GM21723 (cell line): ENCODE data around the gene KCNIP4.

Experiments used
- ATAC-seq: cut with Tn5 transposase; IDR thresholded peaks from one replicate; pipeline ENCODE4 v1.9.1; 2021; ENCODE audit warnings: mild to moderate bottlenecking, moderate library complexity; ENCODE audit not compliant: unreplicated experiment

The KCNIP4 gene

GRCh38 chr4:21102667-21103066 is 845.9 kb downstream of the KCNIP4 start:
- ATAC-seq = no peak

DNA sequence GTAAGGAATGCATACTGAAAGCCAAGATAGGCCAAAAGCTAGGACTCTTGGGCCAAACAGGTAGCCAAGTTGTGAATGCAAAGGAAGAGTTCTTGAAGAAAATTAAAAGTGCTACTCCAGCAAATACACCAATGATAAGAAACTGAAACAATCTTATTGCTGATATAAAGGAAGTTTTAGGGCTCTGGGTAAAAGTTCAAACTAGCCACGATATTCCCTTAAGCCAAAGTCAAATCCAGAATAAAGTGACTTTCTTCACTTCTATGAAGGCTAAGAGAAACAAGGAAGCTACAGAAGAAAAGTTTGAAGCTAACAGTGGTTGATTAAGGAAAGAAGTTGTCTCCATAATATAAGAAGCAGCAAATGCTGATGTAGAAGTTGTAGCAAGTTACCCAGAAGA is 850.7 kb downstream of the KCNIP4 start:
- ATAC-seq = no peak

- no peak for ATAC-seq
Measured at GRCh38 chr4:21097026-21097425, 851.5 kb downstream of the KCNIP4 start.

- no peak for ATAC-seq
Measured at GRCh38 chr4:21092531-21092930, 856.0 kb downstream of the KCNIP4 start.

- no peak for ATAC-seq
Measured at GRCh38 chr4:21090094-21090666, 858.4 kb downstream of the KCNIP4 start.

DNA sequence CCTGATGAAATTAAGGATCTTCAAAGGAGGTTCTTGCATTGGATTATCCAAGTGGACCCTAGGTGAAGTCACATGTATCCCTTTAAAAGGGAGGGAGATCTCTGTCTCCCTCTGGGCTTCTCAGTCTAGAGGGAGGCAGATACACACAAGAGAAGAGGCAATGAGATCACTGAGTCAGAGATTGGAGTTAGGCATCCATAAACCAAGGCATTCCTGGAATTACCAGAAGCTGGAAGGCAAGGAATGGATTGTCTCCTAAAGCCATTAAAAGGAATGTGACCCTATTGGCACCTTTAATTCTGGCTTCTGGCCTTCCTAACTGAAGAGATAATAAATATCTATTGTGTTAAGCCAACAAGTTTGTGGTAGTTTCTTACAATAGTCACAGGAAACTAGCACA is 865.2 kb downstream of the KCNIP4 start:
- ATAC-seq = no peak

GRCh38 chr4:21077967-21078366 is 870.6 kb downstream of the KCNIP4 start:
- ATAC-seq = no peak

- ATAC-seq = no peak
Measured at GRCh38 chr4:21067351-21067750, 881.2 kb downstream of the KCNIP4 start.

DNA sequence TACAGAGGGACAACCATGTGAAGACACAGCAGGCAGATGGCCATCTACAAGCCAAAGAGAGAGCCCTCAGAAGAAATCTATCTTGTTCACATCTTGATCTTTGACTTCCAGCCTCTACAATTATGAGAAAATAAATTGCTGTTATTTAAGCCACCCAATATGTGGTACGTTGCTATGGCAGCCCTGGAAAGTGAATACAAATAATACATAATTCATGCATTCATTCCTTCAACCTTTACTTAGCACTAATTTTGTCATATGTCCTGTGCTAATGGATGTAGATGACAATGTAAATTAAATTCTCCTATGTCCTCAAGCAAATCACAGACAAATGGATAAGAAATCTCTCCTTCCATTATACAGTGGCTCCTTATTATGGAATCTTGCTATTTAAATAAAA is 886.7 kb downstream of the KCNIP4 start:
- ATAC-seq = no peak

DNA sequence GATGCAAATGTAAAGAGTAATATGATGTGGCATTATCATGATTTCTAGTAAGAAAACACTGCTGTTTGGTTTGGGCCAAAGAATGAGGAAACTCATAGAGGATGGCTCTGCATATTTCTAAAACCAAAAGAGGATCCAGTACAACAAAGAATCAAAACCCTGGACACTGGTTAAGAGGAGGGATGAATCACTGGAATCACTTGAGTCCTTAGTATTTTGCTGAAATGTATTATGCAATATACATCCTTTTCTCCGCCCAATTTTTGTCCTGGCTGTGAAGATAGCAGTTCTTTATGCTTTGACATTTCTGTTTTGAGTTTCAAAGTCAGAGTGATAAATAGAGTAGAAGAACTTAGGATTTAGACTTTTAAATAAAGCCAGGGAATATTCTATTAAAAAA is 902.4 kb downstream of the KCNIP4 start:
- no peak for ATAC-seq

- ATAC-seq = no peak
Measured at GRCh38 chr4:21045119-21045518, 903.5 kb downstream of the KCNIP4 start.

GRCh38 chr4:21041708-21042107 is 906.9 kb downstream of the KCNIP4 start:
- ATAC-seq = no peak

DNA sequence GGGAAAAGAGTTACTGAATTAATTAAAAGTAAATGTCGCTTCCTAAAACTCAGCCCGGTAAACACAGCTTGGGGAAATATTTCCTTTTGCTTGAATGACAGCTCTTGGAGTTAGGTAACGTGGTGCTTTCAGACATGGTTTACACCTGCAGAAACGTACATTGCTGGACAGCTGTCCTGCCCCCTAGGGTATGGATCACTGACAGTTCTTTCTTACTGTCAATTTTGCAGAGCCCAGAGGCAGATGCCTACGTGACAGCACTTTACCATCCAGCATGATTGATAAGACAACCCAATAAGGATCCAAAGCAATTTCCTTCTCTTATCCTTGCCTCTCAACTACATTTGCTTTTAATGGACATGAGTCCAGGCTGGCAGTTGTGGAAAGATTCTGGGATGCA is 913.8 kb downstream of the KCNIP4 start:
- no peak for ATAC-seq

DNA sequence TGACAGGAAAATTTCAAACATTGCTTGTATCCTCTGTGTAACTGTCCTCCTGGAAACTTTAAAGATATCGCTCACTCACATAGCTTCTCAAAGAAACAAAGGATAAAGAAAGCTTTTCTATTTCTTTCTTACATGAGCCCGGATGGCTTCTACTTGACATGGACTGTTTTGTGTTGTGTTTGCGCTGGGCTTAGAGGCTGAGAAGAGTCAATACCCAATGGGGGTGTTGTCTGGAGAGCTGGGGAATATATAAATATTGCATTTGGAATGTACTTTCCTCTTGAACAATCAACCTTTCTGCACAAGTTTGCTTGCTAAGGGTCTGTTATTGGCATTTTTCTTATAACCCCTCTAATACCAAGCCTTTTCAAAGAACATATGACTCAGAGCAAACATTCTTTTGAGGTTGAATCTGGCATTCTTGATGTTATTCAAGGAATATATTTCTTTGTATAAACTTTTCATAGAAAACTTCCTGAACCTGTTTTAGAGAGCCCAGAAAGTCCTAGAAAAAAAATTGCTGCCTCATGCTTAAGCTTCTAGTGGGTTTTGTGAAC is 916.4 kb downstream of the KCNIP4 start:
- no peak for ATAC-seq

GRCh38 chr4:21018817-21019216 is 929.8 kb downstream of the KCNIP4 start:
- no peak for ATAC-seq

GRCh38 chr4:21013501-21013900 is 935.1 kb downstream of the KCNIP4 start:
- ATAC-seq = no peak

DNA sequence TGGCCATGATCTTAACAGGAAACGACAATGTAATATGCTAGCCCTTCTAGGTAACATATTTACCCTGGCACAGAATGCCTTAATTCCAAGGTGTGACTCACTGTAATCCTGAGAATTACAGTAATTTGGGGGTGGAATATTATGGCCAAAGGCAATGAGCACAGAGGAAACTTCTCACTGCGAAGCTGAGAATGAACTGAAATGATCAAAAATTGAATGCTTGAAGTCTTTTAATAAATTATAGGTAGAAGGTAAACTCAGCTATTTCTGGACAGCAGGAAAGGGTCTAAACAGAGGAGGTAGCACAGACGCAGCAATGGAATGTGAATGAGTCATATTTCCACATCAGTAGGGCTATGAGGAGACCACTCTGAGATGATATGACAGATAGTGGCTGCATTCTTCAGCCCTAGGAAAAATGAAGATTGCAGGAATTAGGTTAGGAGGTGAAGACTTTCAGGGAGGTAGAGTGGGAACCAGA is 935.7 kb downstream of the KCNIP4 start:
- ATAC-seq = no peak

- ATAC-seq = no peak
Measured at GRCh38 chr4:21011106-21011505, 937.5 kb downstream of the KCNIP4 start.

DNA sequence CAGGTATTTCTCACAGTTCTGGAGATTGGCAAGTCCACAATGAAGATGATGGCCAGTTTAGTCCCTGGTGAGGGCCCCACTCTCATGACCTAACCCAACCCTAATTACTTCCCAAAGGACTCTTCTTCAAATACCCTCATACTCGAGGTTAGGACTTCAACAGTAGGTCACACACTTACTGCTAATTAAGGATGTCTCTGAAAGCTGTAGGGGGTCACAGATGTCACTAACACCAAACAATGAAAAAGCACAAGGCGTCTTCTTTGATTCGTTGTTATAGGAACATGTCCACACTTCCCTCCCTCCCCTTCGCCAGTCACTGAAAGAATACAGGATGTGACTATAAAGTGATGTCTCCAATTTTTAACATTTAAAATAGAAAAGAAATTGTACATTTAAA is 938.6 kb downstream of the KCNIP4 start:
- ATAC-seq = no peak

- ATAC-seq = no peak
Measured at GRCh38 chr4:21005647-21006046, 942.9 kb downstream of the KCNIP4 start.

- no peak for ATAC-seq
Measured at GRCh38 chr4:21002976-21003375, 945.6 kb downstream of the KCNIP4 start.

- ATAC-seq = no peak
Measured at GRCh38 chr4:21002286-21002685, 946.3 kb downstream of the KCNIP4 start.

DNA sequence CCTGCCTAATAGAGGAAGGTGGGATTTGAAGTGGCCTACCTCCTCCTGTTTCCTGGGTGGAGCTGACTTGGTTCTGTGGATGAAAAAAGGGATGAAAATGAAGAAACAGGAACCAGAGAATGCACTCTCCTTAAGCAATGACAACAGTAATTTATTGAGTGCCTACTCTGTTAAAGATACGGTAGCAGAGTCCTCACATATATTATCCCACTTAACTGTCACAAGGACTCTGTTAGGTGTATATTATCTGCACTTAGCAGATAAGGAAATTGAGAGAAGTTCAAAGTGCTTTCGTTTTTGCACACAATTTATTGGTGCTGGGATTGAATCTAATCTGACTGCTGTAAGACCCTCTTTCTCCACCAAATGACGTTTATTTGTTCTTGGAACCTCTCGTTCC is 947.1 kb downstream of the KCNIP4 start:
- no peak for ATAC-seq
